ENCODE data around the gene TMEM47. TPM values are rescaled to one million over a fixed set of nuclear protein-coding genes. Genes with fewer than 3 reads are reported as not detected.
A peak's percentile ranks its signal among the peaks of the same experiment; 100 is the strongest.

TMEM47 gene
- total and polyA plus RNA-seq, 2 of the 4 experiments (the other 2 are of a cell fraction), result 51.5 to 105 TPM

DNA sequence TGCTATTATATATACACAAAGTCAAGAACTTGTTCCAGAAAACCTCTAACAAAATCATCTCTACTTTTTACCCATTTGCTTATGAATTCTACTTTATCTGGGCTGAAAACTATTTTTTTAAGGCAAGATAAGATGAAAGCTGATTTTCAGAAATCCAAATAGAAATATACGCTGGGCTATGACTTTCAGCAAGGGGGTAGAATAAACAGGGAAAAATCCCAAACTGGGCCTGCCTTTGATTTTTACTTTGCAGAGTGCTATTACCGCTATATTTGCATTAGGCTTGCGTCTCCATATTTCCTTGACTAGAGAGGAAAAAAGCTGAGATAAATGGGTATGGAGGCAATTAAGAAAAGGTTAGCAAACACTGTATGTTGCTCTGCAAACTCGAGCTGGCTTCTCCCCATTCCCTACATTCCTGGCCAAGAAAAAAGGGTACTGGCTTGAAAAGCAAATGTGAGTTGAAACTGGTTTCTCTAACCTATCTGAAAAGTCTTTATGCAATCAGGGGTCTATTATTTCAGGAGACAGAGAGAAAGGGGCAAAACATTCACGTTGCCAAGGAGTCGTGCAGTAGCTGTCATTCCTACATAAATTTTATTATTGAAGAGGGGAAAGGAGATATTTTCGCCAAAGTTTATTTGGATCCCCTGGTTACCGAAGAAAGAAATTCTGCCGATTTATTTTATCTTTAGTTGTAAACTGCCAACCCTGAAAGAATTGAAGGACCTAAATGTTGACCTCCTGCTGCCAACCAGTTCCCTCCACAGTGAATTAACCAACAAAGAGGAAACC, 2.2 kb downstream of the TMEM47 start:
- ChIA-PET POLR2A (ENCODE audit: unreplicated experiment) (no interaction called here), CTCF (no interaction called here)
- intact Hi-C loops (cut with micrococcal nuclease) (loop anchor here (2.0 to 10.0 kb wide), 3 partner anchors 160 to 437 kb away; no protein-coding TSS in a partner anchor), in situ Hi-C loops (cut with MboI; ENCODE audit: low sequenced_read_pairs) (no loop called here), dilution Hi-C loops (cut with HindIII; ENCODE audit: low sequenced_read_pairs, unreplicated experiment) (no loop called here)
- Histone ChIP-seq H3K4ac (ENCODE audit: low read depth, low read length) (peak overlapping the region; percentile 36; the same call in 1 of the 2 replicates), H3K79me1 (ENCODE audit: low read depth in 1 of 2, low read length in 2 of 2) (0 out of 4 replicates have a peak, but pooled peaks cover 0 to 3% of the 10 kb centered on the region in 2 experiments), H3K4me2 (ENCODE audit: low read depth, low read length) (peak overlapping the region; percentile 97), H2BK5ac (ENCODE audit: low read depth, low read length, poor library complexity, severe bottlenecking) (peak overlapping the region; percentile 65), H3K9ac (ENCODE audit: low read depth, low read length) (peak overlapping the region; percentile 86), H3K4me3 (ENCODE audit: insufficient read depth, low read depth, low read length) (peak overlapping the region; percentile 99), H4K8ac (ENCODE audit: low read depth in 2 of 2, low read length in 2 of 2) (no peak overlapping the region), H2BK20ac (ENCODE audit: low read depth, low read length) (no peak overlapping the region), H2AFZ (replicated peaks; ENCODE audit: low read length, poor library complexity) (no peak overlapping the region), H2AK9ac (replicated peaks; ENCODE audit: low read depth, low read length, poor library complexity) (no peak overlapping the region), H3K4me1 (ENCODE audit: control insufficient read depth, insufficient read depth, low read length) (peaks cover 1% of the 10 kb centered on the region; the same call in 1 of the 2 replicates), H2AK5ac (ENCODE audit: low read depth, low read length) (no peak overlapping the region), H4K5ac (ENCODE audit: low read depth, low read length) (no peak overlapping the region; the same call in 1 of the 2 replicates), H4K20me1 (ENCODE audit: insufficient read depth, low read length) (peaks cover 14% of the 10 kb centered on the region; the same call in 1 of the 2 replicates), H3K9me3 (ENCODE audit: control insufficient read depth, insufficient read depth, low read length) (no peaks in the 10 kb centered on the region), H3K18ac (ENCODE audit: low read depth, low read length) (peak overlapping the region; percentile 74; the same call in 1 of the 2 replicates), H2BK120ac (ENCODE audit: low read depth, low read length) (0 out of 2 replicates have a peak overlapping the region, but pooled peaks have one; percentile 37), H3K27me3 (ENCODE audit: control insufficient read depth, insufficient read depth, low read length) (no peaks in the 10 kb centered on the region), H3K36me3 (ENCODE audit: control insufficient read depth, insufficient read depth, low read length) (no peaks in the 10 kb centered on the region), H3K23ac (ENCODE audit: low read depth, low read length) (0 out of 2 replicates have a peak overlapping the region, but pooled peaks have one; percentile 22), H3K9me1 (ENCODE audit: insufficient read depth, low read length) (no peaks in the 10 kb centered on the region), H3K56ac (ENCODE audit: extremely low read depth, insufficient read depth, low read length) (peak overlapping the region; percentile 71), H3K27ac (ENCODE audit: insufficient read depth, low read length) (peak overlapping the region; percentile 25; the same call in 1 of the 2 replicates), H4K91ac (ENCODE audit: insufficient read depth, low read depth, low read length) (no peak overlapping the region), H3K14ac (replicated peaks; ENCODE audit: low read depth, low read length) (0 out of 2 replicates have a peak overlapping the region, but pooled peaks have one; percentile 5), H2BK15ac (ENCODE audit: low read depth, low read length) (no peak overlapping the region)
- no peak for DNase-seq
- ATAC-seq (ENCODE audit: low read depth), result no peak
- no TSS peak for BruUV-seq (replicated peaks)
- WGBS, 2 experiments (ENCODE audit: extremely low coverage in 2 of 2, insufficient read length in 1 of 2), result 0% methylated on average over 1 of the region's 9 CpGs; no CpG with 5 or more reads in 1 of the 2 experiments
- TF ChIP-seq MAFK (IDR thresholded peaks at IDR 0.05; ENCODE audit: low read depth, low read length) (no peak), POLR2A (IDR thresholded peaks at IDR 0.05; ENCODE audit: low read depth, low read length) (no peak), RFX5 (IDR thresholded peaks at IDR 0.05; ENCODE audit: low read depth, low read length) (no peak), RAD21 (IDR thresholded peaks at IDR 0.05; ENCODE audit: low read length) (no peak), BHLHE40 (IDR thresholded peaks at IDR 0.05; ENCODE audit: low read depth, low read length) (no peak), FOS (IDR thresholded peaks at IDR 0.05; ENCODE audit: low read depth, low read length) (no peak), CHD1 (IDR thresholded peaks at IDR 0.05; ENCODE audit: low read depth, low read length) (no peak)
- TF ChIP-seq, protein P1, sequence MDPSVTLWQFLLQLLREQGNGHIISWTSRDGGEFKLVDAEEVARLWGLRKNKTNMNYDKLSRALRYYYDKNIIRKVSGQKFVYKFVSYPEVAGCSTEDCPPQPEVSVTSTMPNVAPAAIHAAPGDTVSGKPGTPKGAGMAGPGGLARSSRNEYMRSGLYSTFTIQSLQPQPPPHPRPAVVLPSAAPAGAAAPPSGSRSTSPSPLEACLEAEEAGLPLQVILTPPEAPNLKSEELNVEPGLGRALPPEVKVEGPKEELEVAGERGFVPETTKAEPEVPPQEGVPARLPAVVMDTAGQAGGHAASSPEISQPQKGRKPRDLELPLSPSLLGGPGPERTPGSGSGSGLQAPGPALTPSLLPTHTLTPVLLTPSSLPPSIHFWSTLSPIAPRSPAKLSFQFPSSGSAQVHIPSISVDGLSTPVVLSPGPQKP (IDR thresholded peaks at IDR 0.05; ENCODE audit: borderline replicate concordance, low read depth, low read length), result no peak
- TF ChIP-seq, protein P2, sequence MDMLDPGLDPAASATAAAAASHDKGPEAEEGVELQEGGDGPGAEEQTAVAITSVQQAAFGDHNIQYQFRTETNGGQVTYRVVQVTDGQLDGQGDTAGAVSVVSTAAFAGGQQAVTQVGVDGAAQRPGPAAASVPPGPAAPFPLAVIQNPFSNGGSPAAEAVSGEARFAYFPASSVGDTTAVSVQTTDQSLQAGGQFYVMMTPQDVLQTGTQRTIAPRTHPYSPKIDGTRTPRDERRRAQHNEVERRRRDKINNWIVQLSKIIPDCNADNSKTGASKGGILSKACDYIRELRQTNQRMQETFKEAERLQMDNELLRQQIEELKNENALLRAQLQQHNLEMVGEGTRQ (IDR thresholded peaks at IDR 0.05; ENCODE audit: low read depth, low read length), result no peak

Data from IMR-90 (cell line).